Measurements from ENCODE around the gene GLRX2.

GLRX2 gene

GRCh38 chr1:193070386-193070753, 34.8 kb downstream of the GLRX2 start:
- Histone ChIP-seq H3K36me3 (ENCODE audit: low read length) (no peaks in the 10 kb centered on the region; the same call in 1 of the 2 replicates), H3K4me3 (ENCODE audit: insufficient read depth, low read length, poor library complexity, severe bottlenecking) (no peak overlapping the region), H3K4me2 (ENCODE audit: low read depth, low read length, poor library complexity, severe bottlenecking) (peak overlapping the region; percentile 47), H3K9me3 (ENCODE audit: insufficient read depth, low read length) (no peaks in the 10 kb centered on the region), H3F3A (ENCODE audit: insufficient read depth) (0 out of 2 replicates have a peak, but pooled peaks cover 14% of the 10 kb centered on the region), H3K79me2 (ENCODE audit: insufficient read depth, low read length) (peaks cover 62% of the 10 kb centered on the region), H2AFZ (ENCODE audit: low read depth, low read length, severe bottlenecking) (peak overlapping the region; percentile 44), H3K27me3 (ENCODE audit: low read length) (no peaks in the 10 kb centered on the region), H4K20me1 (ENCODE audit: low read depth, low read length) (no peaks in the 10 kb centered on the region), H3K9me2 (replicated peaks; ENCODE audit: insufficient read depth, low read length) (no peaks in the 10 kb centered on the region), H3K9ac (ENCODE audit: low read length) (no peak overlapping the region), H3K27ac (ENCODE audit: low read depth, low read length) (peak overlapping the region; percentile 55)
- TF ChIP-seq EZH2phosphoT487 (conservative IDR thresholded peaks at IDR 0.05; ENCODE audit: low read length) (no peak), CTCF (IDR thresholded peaks at IDR 0.05; ENCODE audit: insufficient read depth, low read length, poor library complexity, severe bottlenecking) (no peak)

GRCh38 chr1:193069748-193070385, 35.3 kb downstream of the GLRX2 start:
- peaks cover 62% of the 10 kb centered on the region for H3K79me2 ChIP-seq (ENCODE audit: insufficient read depth, low read length)
- no peaks in the 10 kb centered on the region; the same call in 1 of the 2 replicates for H3K36me3 ChIP-seq (ENCODE audit: low read length)
- no peaks in the 10 kb centered on the region for H3K27me3 ChIP-seq (ENCODE audit: low read length)
- H2AFZ ChIP-seq (ENCODE audit: low read depth, low read length, severe bottlenecking), result peak overlapping the region; percentile 44
- no peaks in the 10 kb centered on the region for H3K9me3 ChIP-seq (ENCODE audit: insufficient read depth, low read length)
- peak overlapping the region; percentile 55 for H3K27ac ChIP-seq (ENCODE audit: low read depth, low read length)
- H3K4me3 ChIP-seq (ENCODE audit: insufficient read depth, low read length, poor library complexity, severe bottlenecking), result no peak overlapping the region
- H3F3A ChIP-seq (ENCODE audit: insufficient read depth), result peaks cover 14% of the 10 kb centered on the region; the same call in 1 of the 2 replicates
- peak; percentile 42 for TF ChIP-seq CTCF (IDR thresholded peaks at IDR 0.05; ENCODE audit: insufficient read depth, low read length, poor library complexity, severe bottlenecking)
- TF ChIP-seq EZH2phosphoT487 (conservative IDR thresholded peaks at IDR 0.05; ENCODE audit: low read length), result no peak
- no peaks in the 10 kb centered on the region for H4K20me1 ChIP-seq (ENCODE audit: low read depth, low read length)
- no peaks in the 10 kb centered on the region for H3K9me2 ChIP-seq (replicated peaks; ENCODE audit: insufficient read depth, low read length)
- H3K4me2 ChIP-seq (ENCODE audit: low read depth, low read length, poor library complexity, severe bottlenecking), result peak overlapping the region; percentile 47
- H3K9ac ChIP-seq (ENCODE audit: low read length), result no peak overlapping the region

GRCh38 chr1:193068013-193068412, 37.2 kb downstream of the GLRX2 start:
- H3K4me2 ChIP-seq (ENCODE audit: low read depth, low read length, poor library complexity, severe bottlenecking), result no peak overlapping the region

More at GRCh38 chr1:193068013-193068412, 37.2 kb downstream of the GLRX2 start:
- Histone ChIP-seq H3K9me3 (ENCODE audit: insufficient read depth, low read length) (no peaks in the 10 kb centered on the region), H3K4me3 (ENCODE audit: insufficient read depth, low read length, poor library complexity, severe bottlenecking) (no peak overlapping the region), H4K20me1 (ENCODE audit: low read depth, low read length) (0 out of 2 replicates have a peak, but pooled peaks cover 4% of the 10 kb centered on the region), H3K27ac (ENCODE audit: low read depth, low read length) (no peak overlapping the region), H3K9ac (ENCODE audit: low read length) (no peak overlapping the region), H3F3A (ENCODE audit: insufficient read depth) (peaks cover 19% of the 10 kb centered on the region; the same call in 1 of the 2 replicates), H3K79me2 (ENCODE audit: insufficient read depth, low read length) (peaks cover 72% of the 10 kb centered on the region), H3K36me3 (ENCODE audit: low read length) (peaks cover 3% of the 10 kb centered on the region; the same call in 1 of the 2 replicates), H3K27me3 (ENCODE audit: low read length) (no peaks in the 10 kb centered on the region), H3K9me2 (replicated peaks; ENCODE audit: insufficient read depth, low read length) (no peaks in the 10 kb centered on the region), H2AFZ (ENCODE audit: low read depth, low read length, severe bottlenecking) (no peak overlapping the region)
- TF ChIP-seq CTCF (IDR thresholded peaks at IDR 0.05; ENCODE audit: insufficient read depth, low read length, poor library complexity, severe bottlenecking), result no peak
- no peak for TF ChIP-seq EZH2phosphoT487 (conservative IDR thresholded peaks at IDR 0.05; ENCODE audit: low read length)

Measured in SU-DHL-6 (cell line).